B cell (primary cell): ENCODE measurements around the gene CD52. TPM values are rescaled to one million over a fixed set of nuclear protein-coding genes. Genes with fewer than 3 reads are reported as not detected.

ENCODE experiments used
- ATAC-seq: fragments of 200-7000 bp; cut with Tn5 transposase; one replicate; pipeline ENCODE4 v1.10.0; 2021; ENCODE audit warnings: low read depth, mild to moderate bottlenecking, moderate number of reproducible peaks, moderate library complexity
- CTCF ChIA-PET: fragments of 350-600 bp; sonication (Branson Sonifier 250); formaldehyde crosslinking; loops from one replicate; lab custom pipeline; 2021; ENCODE audit warnings: antibody characterized with exemption, inconsistent platforms; lab: Charles Lee
- POLR2A ChIA-PET: fragments of 350-600 bp; sonication (Branson Sonifier 250); formaldehyde crosslinking; loops from one replicate; lab custom pipeline; 2021; ENCODE audit warnings: antibody characterized with exemption; lab: Charles Lee
- DNase-seq: peaks from one replicate; pipeline ENCODE4 v3.0.0; 2013
- H2AFZ ChIP-seq: 2 replicates; pipeline ENCODE4 v1.6.1; 2012; ENCODE audit warnings: mild to moderate bottlenecking, low read depth, low read length; ENCODE audit not compliant: insufficient read depth, poor library complexity, severe bottlenecking
- H3K27ac ChIP-seq, 2 donors: 1 replicate in 1 of 2; 2 replicates in 1 of 2; pipeline ENCODE4 v1.5.1; 2012 to 2013; ENCODE audit warnings: low read length in 2 of 2, mild to moderate bottlenecking in 2 of 2, moderate library complexity in 1 of 2
- H3K27me3 ChIP-seq, 4 experiments: fragments of 200-600 bp in 1 of 4; sonication (generic) in 1 of 4; replicated peaks in 1 of 4; 1 replicate in 2 of 4; 2 replicates in 2 of 4; pipeline versions ENCODE4 v1.6.1 to v1.7.0; 2013 to 2016; ENCODE audit warnings: low read length in 3 of 4, mild to moderate bottlenecking in 2 of 4, mixed read lengths in 1 of 4, moderate library complexity in 1 of 4; ENCODE audit not compliant: insufficient read depth in 4 of 4, control insufficient read depth in 3 of 4; ENCODE audit errors: control extremely low read depth in 1 of 4
- H3K36me3 ChIP-seq, 2 experiments: replicated peaks in 1 of 2; 1 replicate in 1 of 2; 2 replicates in 1 of 2; pipeline versions ENCODE4 v1.6.1 to v1.7.1; 2013; ENCODE audit warnings: low read length in 1 of 2; ENCODE audit not compliant: insufficient read depth in 2 of 2, control insufficient read depth in 1 of 2; ENCODE audit errors: control extremely low read depth in 1 of 2, extremely low read depth in 1 of 2
- H3K4me1 ChIP-seq, 2 donors: fragments of 200-600 bp in 1 of 2; sonication (generic) in 1 of 2; 1 replicate in 1 of 2; 2 replicates in 1 of 2; pipeline versions ENCODE4 v1.5.1 to v1.6.1; 2013 to 2017; ENCODE audit warnings: low read length in 2 of 2; ENCODE audit not compliant: control insufficient read depth in 2 of 2, insufficient read depth in 2 of 2
- H3K4me2 ChIP-seq: replicated peaks from 2 replicates; pipeline ENCODE3; 2012; ENCODE audit warnings: mild to moderate bottlenecking, low read depth, low read length; ENCODE audit not compliant: poor library complexity, severe bottlenecking
- H3K4me3 ChIP-seq, 5 experiments: fragments of 200-600 bp in 1 of 5; sonication (generic) in 1 of 5; 1 replicate in 3 of 5; 2 replicates in 2 of 5; pipeline versions ENCODE4 v1.5.1 to v1.7.0; 2011 to 2016; ENCODE audit warnings: low read length in 4 of 5, mild to moderate bottlenecking in 4 of 5, low read depth in 2 of 5, control low read depth in 1 of 5, moderate library complexity in 1 of 5; ENCODE audit not compliant: insufficient read depth in 1 of 5; ENCODE audit errors: control extremely low read depth in 1 of 5, extremely low read depth in 1 of 5
- H3K79me2 ChIP-seq: fragments of 200-600 bp; sonication (generic); one replicate; pipeline ENCODE4 v1.6.0; 2016; ENCODE audit warnings: low read length; ENCODE audit not compliant: control insufficient read depth, insufficient read depth
- H3K9ac ChIP-seq: fragments of 200-600 bp; sonication (generic); 2 replicates; pipeline ENCODE4 v1.6.1; 2017; ENCODE audit warnings: mild to moderate bottlenecking, low read length, moderate library complexity
- H3K9me3 ChIP-seq, 3 donors: one replicate each; pipeline versions ENCODE4 v1.6.1 to v1.7.1; 2013; ENCODE audit warnings: low read length in 2 of 3; ENCODE audit not compliant: control insufficient read depth in 2 of 3, insufficient read depth in 1 of 3; ENCODE audit errors: control extremely low read depth in 1 of 3
- H4K20me1 ChIP-seq: 2 replicates; pipeline ENCODE4 v1.6.0; 2012; ENCODE audit warnings: mild to moderate bottlenecking, low read length; ENCODE audit not compliant: insufficient read depth, control insufficient read depth, poor library complexity, severe bottlenecking
- H3K27ac Mint-ChIP-seq: one replicate; pipeline ENCODE4 v1.8.0; 2021; ENCODE audit warnings: mixed read lengths
- H3K27me3 Mint-ChIP-seq: one replicate; pipeline ENCODE4 v1.8.0; 2021; ENCODE audit warnings: mixed read lengths
- H3K4me1 Mint-ChIP-seq: one replicate; pipeline ENCODE4 v1.8.0; 2021; ENCODE audit warnings: mixed read lengths
- H3K4me3 Mint-ChIP-seq: one replicate; pipeline ENCODE4 v1.8.0; 2021; ENCODE audit warnings: mixed read lengths
- H3K9me3 Mint-ChIP-seq: one replicate; pipeline ENCODE4 v1.8.0; 2022; ENCODE audit warnings: mixed read lengths; ENCODE audit not compliant: insufficient read depth
- EZH2 ChIP-seq: IDR thresholded peaks from 2 replicates; pipeline ENCODE4 v1.6.1; 2012; ENCODE audit warnings: borderline replicate concordance, low read depth, mild to moderate bottlenecking, moderate library complexity, low read length; ENCODE audit not compliant: insufficient read depth, poor library complexity, severe bottlenecking
- WGBS: methylation state at CpG from one replicate; pipeline ENCODE4 v1.1.5; 2013; ENCODE audit warnings: missing lambda C conversion rate; ENCODE audit not compliant: insufficient coverage; 5-methylcytosine and 5-hydroxymethylcytosine counted together
- intact Hi-C: fragments of 100-400 bp; cut with micrococcal nuclease; formaldehyde crosslinking; loops from one replicate; pipeline ENCODE4 v1.10.0; 2022
- polyA plus RNA-seq: library from polyadenylated mRNA; depleted of rRNA; stranded (reverse); fragments of >200 nt; gene quantifications from 2 replicates; pipeline ENCODE4 v1.2.3, GENCODE V29; 2012
- total RNA-seq, 2 donors: library from RNA; stranded (reverse); fragments of 120-200 nt in 1 of 2; gene quantifications; 1 replicate in 1 of 2; 2 replicates in 1 of 2; pipeline versions ENCODE4 v1.2.3 to v1.2.4, GENCODE V29; 2013 to 2022
- TF ChIP-seq, protein P1 (sequence below): fragments of 200-600 bp; IDR thresholded peaks from one replicate; pipeline ENCODE4 v1.8.0; 2022; ENCODE audit warnings: antibody characterized with exemption, mild to moderate bottlenecking

CD52 gene
- total and polyA plus RNA-seq, 2 donors (not counting 1 experiment from before 2014, with no cell fraction given), result 1,116 to 1,597 TPM

DNA sequence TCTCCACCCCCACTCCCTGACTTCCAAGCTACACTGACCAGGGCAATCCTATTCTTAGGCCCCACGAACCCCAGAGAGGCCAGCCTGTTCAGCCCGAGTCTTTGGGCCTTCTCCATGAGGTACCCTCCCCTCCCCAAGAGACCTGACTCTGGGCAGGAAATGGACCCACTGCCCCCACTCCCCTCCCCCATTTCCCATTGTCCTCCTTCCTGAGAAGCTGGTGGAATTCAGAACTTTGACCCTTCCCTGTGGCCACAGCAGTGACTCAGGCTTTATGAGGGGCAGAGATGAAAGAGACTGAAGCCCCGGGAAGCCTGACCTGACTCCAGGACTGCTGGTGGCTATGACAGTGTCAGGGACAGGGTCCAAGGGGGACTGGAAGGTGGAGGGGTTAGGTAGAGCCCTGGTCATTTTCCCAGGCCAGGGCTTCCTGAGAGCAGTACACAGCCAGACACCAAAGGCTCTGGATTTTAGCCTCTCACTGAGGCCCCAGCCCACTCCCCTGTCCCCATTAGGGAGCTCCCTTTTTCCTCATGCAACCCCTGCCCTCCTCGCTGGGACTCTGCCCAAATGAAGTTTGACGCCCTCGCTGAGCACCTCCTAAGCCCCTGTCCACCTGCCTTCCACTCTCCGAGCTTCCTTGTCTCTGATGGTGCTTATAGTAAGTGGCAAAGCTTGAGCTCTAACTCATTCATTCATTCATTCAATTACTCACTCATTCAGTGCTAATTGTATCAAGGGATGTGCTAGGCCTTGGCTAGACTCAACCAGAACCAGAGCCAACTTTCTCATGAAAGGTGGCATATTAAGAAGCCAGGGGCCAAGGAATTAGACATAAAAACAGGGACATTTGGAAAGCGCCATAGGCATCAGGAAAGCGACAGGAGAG lies 33.2 kb downstream of the CD52 start:
- Histone ChIP-seq H3K4me2 (no peak overlapping the region), H3K4me3 (no peak overlapping the region), H3K27ac (no peak overlapping the region), H3K27me3 (peaks cover 0 to 6% (median 0%) of the 10 kb centered on the region in 4 experiments), H3K9me3 (no peaks in the 10 kb centered on the region), H3K9ac (no peak overlapping the region), H4K20me1 (no peaks in the 10 kb centered on the region), H2AFZ (no peak overlapping the region), H3K4me1 (no peaks in the 10 kb centered on the region), H3K36me3 (no peaks in the 10 kb centered on the region), H3K79me2 (no peaks in the 10 kb centered on the region)
- intact Hi-C loops, result no loop called here
- no peak for TF ChIP-seq EZH2
- TF ChIP-seq, protein P1, sequence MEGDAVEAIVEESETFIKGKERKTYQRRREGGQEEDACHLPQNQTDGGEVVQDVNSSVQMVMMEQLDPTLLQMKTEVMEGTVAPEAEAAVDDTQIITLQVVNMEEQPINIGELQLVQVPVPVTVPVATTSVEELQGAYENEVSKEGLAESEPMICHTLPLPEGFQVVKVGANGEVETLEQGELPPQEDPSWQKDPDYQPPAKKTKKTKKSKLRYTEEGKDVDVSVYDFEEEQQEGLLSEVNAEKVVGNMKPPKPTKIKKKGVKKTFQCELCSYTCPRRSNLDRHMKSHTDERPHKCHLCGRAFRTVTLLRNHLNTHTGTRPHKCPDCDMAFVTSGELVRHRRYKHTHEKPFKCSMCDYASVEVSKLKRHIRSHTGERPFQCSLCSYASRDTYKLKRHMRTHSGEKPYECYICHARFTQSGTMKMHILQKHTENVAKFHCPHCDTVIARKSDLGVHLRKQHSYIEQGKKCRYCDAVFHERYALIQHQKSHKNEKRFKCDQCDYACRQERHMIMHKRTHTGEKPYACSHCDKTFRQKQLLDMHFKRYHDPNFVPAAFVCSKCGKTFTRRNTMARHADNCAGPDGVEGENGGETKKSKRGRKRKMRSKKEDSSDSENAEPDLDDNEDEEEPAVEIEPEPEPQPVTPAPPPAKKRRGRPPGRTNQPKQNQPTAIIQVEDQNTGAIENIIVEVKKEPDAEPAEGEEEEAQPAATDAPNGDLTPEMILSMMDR, result no peak
- 94% methylated on average over 5 of the region's 9 CpGs for WGBS
- ChIA-PET POLR2A (no interaction called here), CTCF (no interaction called here)
- no peak overlapping the region for H3K4me3 Mint-ChIP-seq
- DNase-seq, result no peak
- no peak for ATAC-seq
- H3K9me3 Mint-ChIP-seq, result no peaks in the 10 kb centered on the region
- no peak overlapping the region for H3K27ac Mint-ChIP-seq
- no peaks in the 10 kb centered on the region for H3K4me1 Mint-ChIP-seq
- peaks cover 8% of the 10 kb centered on the region for H3K27me3 Mint-ChIP-seq
